GM23338 (cell line): ENCODE results near the gene ZFHX3. TPM values are rescaled to one million over a fixed set of nuclear protein-coding genes. Genes with fewer than 3 reads are reported as not detected.

Source experiments
- ATAC-seq: fragments of 200-7000 bp; cut with Tn5 transposase; 3 replicates; pipeline ENCODE4 v1.9.1; 2020
- DNase-seq: peaks from one replicate; pipeline ENCODE4 v3.0.0-alpha.2; 2015; ENCODE audit warnings: low spot score
- H2AFZ ChIP-seq: fragments of 200-600 bp; sonication (generic); 2 replicates; pipeline ENCODE4 v1.8.0; 2016; ENCODE audit warnings: antibody characterized with exemption, mild to moderate bottlenecking, moderate library complexity
- H3F3A ChIP-seq: fragments of 200-600 bp; sonication (generic); replicated peaks from 2 replicates; pipeline ENCODE4 v1.8.0; 2017; ENCODE audit warnings: antibody characterized with exemption, mixed run types, low read depth
- H3K27ac ChIP-seq: fragments of 200-600 bp; sonication (generic); 2 replicates; pipeline ENCODE4 v1.6.1; 2016; ENCODE audit warnings: low read depth
- H3K27me3 ChIP-seq: fragments of 200-600 bp; sonication (generic); 2 replicates; pipeline ENCODE4 v1.8.0; 2016; ENCODE audit warnings: mild to moderate bottlenecking, mixed run types, moderate library complexity; ENCODE audit not compliant: insufficient read depth
- H3K36me3 ChIP-seq: fragments of 200-600 bp; sonication (generic); 2 replicates; pipeline ENCODE4 v1.8.0; 2016; ENCODE audit warnings: mild to moderate bottlenecking; ENCODE audit not compliant: insufficient read depth
- H3K4me1 ChIP-seq: fragments of 200-600 bp; sonication (generic); 2 replicates; pipeline ENCODE4 v1.8.0; 2016; ENCODE audit warnings: mild to moderate bottlenecking, moderate library complexity; ENCODE audit not compliant: insufficient read depth
- H3K4me2 ChIP-seq: fragments of 200-600 bp; sonication (generic); 2 replicates; pipeline ENCODE4 v1.7.1; 2017; ENCODE audit warnings: mixed run types
- H3K4me3 ChIP-seq: fragments of 200-600 bp; sonication (generic); 2 replicates; pipeline ENCODE4 v1.6.1; 2016; ENCODE audit warnings: mixed run types
- H3K79me2 ChIP-seq: fragments of 200-600 bp; sonication (generic); replicated peaks from 2 replicates; pipeline ENCODE4 v1.8.0; 2017; ENCODE audit warnings: mild to moderate bottlenecking; ENCODE audit not compliant: insufficient read depth
- H3K9me2 ChIP-seq: fragments of 200-600 bp; sonication (generic); 2 replicates; pipeline ENCODE4 v1.8.0; 2017; ENCODE audit not compliant: insufficient read depth
- H4K20me1 ChIP-seq: fragments of 200-600 bp; sonication (generic); replicated peaks from 2 replicates; pipeline ENCODE4 v1.8.0; 2017; ENCODE audit warnings: mild to moderate bottlenecking; ENCODE audit not compliant: insufficient read depth
- H3K27ac Mint-ChIP-seq: 2 replicates; pipeline ENCODE4 v1.8.0; 2020; ENCODE audit warnings: inconsistent platforms, mild to moderate bottlenecking, moderate library complexity, mixed read lengths
- H3K27me3 Mint-ChIP-seq: 3 replicates; pipeline ENCODE4 v1.8.0; 2022; ENCODE audit warnings: low read depth, mild to moderate bottlenecking, moderate library complexity, mixed read lengths, inconsistent platforms; ENCODE audit not compliant: insufficient read depth, poor library complexity
- H3K36me3 Mint-ChIP-seq: 3 replicates; pipeline ENCODE4 v1.8.0; 2021; ENCODE audit warnings: low read depth, mild to moderate bottlenecking, inconsistent platforms, moderate library complexity, mixed read lengths
- H3K4me1 Mint-ChIP-seq: 3 replicates; pipeline ENCODE4 v1.8.0; 2020; ENCODE audit warnings: mild to moderate bottlenecking, inconsistent platforms, mixed read lengths
- H3K4me3 Mint-ChIP-seq: 3 replicates; pipeline ENCODE4 v1.8.0; 2021; ENCODE audit warnings: moderate library complexity, mild to moderate bottlenecking, inconsistent platforms, mixed read lengths
- H3K9me3 Mint-ChIP-seq: 3 replicates; pipeline ENCODE4 v1.8.0; 2020; ENCODE audit warnings: moderate library complexity, mild to moderate bottlenecking, inconsistent platforms, mixed read lengths
- CREB1 ChIP-seq: fragments of 250-450 bp; sonication (Bioruptor Pico); IDR thresholded peaks from 2 replicates; pipeline ENCODE4 v1.5.0; 2020; ENCODE audit warnings: low read depth, mild to moderate bottlenecking, moderate library complexity
- EZH2 ChIP-seq: fragments of 200-600 bp; sonication (generic); IDR thresholded peaks from one replicate; pipeline ENCODE4 v1.8.0; 2017; ENCODE audit warnings: antibody characterized with exemption, mild to moderate bottlenecking, low read depth; ENCODE audit not compliant: unreplicated experiment
- EZH2phosphoT487 ChIP-seq: fragments of 200-600 bp; sonication (generic); IDR thresholded peaks from one replicate; pipeline ENCODE4 v1.8.1; 2018; ENCODE audit warnings: antibody characterized with exemption; ENCODE audit not compliant: unreplicated experiment
- POLR2AphosphoS5 ChIP-seq: IDR thresholded peaks from 2 replicates; pipeline ENCODE4 v1.6.1; 2016; ENCODE audit warnings: antibody characterized with exemption, low read depth
- STAT1 ChIP-seq: IDR thresholded peaks from one replicate; pipeline ENCODE4 v1.6.1; 2016; ENCODE audit warnings: antibody characterized with exemption; ENCODE audit not compliant: unreplicated experiment
- ZNF114 ChIP-seq: fragments of 250-450 bp; sonication (Bioruptor Pico); IDR thresholded peaks from 2 replicates; pipeline ENCODE4 v1.5.0; 2020; ENCODE audit warnings: mild to moderate bottlenecking, moderate library complexity
- ZNF331 ChIP-seq: fragments of 250-450 bp; sonication (Bioruptor Pico); IDR thresholded peaks from 2 replicates; pipeline ENCODE4 v1.5.0; 2020; ENCODE audit warnings: low read depth, mild to moderate bottlenecking, moderate library complexity
- polyA plus RNA-seq: library from polyadenylated mRNA; unstranded; fragments of >200 nt; fragmentation: Nextera tagmentation; extraction: Ambion mirVana; gene quantifications from 2 replicates; pipeline ENCODE4 v1.2.1, GENCODE V29; 2016
- total RNA-seq: library from RNA; depleted of rRNA; stranded (reverse); fragments of >200 nt; shearing (Covaris generic); gene quantifications from 2 replicates; pipeline ENCODE4 v1.2.3, GENCODE V29; 2014
- TF ChIP-seq, protein P1 (sequence below): IDR thresholded peaks from one replicate; pipeline ENCODE4 v1.6.1; 2018; ENCODE audit warnings: antibody characterized with exemption; ENCODE audit not compliant: unreplicated experiment
- TF ChIP-seq, protein P2 (sequence below), 2 experiments: fragments of 200-600 bp in 1 of 2; sonication (generic) in 1 of 2; conservative IDR thresholded peaks; 2 replicates each; pipeline versions ENCODE4 v1.5.1 to v1.6.1; 2016 to 2017; ENCODE audit warnings: antibody characterized with exemption in 2 of 2, low read depth in 2 of 2, mild to moderate bottlenecking in 2 of 2, moderate library complexity in 1 of 2

The ZFHX3 gene
- total and polyA plus RNA-seq, 2 experiments from 2014 or later: 1.0 to 1.5 TPM

DNA sequence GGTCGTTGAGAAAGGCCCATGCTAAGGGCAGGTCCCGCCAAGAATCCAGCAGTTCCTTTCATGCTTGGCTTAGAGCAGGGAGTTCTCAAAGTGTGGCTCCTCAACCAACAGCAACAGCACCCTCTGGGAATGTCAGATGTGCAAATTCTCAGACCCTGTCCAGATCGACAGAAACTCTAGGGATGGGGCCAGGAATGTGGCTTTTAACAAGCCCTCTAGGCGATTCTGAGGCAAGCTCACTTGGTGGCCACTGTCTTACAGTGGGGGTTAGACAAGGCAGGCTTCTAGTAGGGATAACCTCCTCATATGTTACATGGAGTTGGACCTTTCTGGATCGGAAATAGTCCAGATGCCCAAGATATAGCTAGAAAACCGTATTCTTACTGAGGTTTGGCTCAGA is 144.8 kb downstream of the ZFHX3 start (continued):
- TF ChIP-seq CREB1 (CRISPR knock-in tag) (no peak), EZH2 (no peak), ZNF114 (CRISPR knock-in tag) (no peak)

DNA sequence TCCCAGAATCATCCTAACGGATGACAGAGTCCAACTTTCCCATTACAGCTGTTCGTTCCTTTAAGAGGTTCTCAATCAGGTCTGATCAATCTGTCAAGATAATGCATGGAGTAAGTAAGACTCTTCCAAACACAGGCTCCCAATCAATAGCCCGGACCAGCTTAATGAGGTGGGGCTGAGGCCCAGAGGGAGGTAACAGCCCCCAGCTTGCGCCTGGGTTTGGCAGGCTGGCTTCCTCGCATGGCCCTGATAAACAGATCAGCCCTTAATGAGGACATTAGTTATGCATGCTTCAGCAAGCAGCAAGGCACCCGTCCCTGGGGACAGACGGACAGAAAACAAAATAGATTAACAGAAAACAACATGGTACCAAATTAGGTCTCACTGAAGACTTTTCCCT is 145.7 kb downstream of the ZFHX3 start:
- Histone ChIP-seq H2AFZ (no peak overlapping the region), H3K9me2 (0 out of 2 replicates have a peak, but pooled peaks cover 3% of the 10 kb centered on the region), H3K4me2 (no peak overlapping the region), H3K4me3 (no peak overlapping the region), H3K27ac (no peak overlapping the region), H4K20me1 (no peaks in the 10 kb centered on the region), H3F3A (no peaks in the 10 kb centered on the region), H3K4me1 (no peaks in the 10 kb centered on the region), H3K27me3 (no peaks in the 10 kb centered on the region), H3K79me2 (no peaks in the 10 kb centered on the region), H3K36me3 (no peaks in the 10 kb centered on the region)
- Mint-ChIP-seq H3K36me3 (no peaks in the 10 kb centered on the region), H3K27ac (no peak overlapping the region), H3K4me3 (no peak overlapping the region), H3K9me3 (no peaks in the 10 kb centered on the region), H3K27me3 (peaks cover 5% of the 10 kb centered on the region), H3K4me1 (no peaks in the 10 kb centered on the region)
- DNase-seq (no peak), ATAC-seq (no peak)
- TF ChIP-seq CREB1 (CRISPR knock-in tag) (no peak), ZNF331 (CRISPR knock-in tag) (no peak), POLR2AphosphoS5 (no peak), STAT1 (no peak), EZH2phosphoT487 (no peak), ZNF114 (CRISPR knock-in tag) (no peak)
- TF ChIP-seq, protein P1, sequence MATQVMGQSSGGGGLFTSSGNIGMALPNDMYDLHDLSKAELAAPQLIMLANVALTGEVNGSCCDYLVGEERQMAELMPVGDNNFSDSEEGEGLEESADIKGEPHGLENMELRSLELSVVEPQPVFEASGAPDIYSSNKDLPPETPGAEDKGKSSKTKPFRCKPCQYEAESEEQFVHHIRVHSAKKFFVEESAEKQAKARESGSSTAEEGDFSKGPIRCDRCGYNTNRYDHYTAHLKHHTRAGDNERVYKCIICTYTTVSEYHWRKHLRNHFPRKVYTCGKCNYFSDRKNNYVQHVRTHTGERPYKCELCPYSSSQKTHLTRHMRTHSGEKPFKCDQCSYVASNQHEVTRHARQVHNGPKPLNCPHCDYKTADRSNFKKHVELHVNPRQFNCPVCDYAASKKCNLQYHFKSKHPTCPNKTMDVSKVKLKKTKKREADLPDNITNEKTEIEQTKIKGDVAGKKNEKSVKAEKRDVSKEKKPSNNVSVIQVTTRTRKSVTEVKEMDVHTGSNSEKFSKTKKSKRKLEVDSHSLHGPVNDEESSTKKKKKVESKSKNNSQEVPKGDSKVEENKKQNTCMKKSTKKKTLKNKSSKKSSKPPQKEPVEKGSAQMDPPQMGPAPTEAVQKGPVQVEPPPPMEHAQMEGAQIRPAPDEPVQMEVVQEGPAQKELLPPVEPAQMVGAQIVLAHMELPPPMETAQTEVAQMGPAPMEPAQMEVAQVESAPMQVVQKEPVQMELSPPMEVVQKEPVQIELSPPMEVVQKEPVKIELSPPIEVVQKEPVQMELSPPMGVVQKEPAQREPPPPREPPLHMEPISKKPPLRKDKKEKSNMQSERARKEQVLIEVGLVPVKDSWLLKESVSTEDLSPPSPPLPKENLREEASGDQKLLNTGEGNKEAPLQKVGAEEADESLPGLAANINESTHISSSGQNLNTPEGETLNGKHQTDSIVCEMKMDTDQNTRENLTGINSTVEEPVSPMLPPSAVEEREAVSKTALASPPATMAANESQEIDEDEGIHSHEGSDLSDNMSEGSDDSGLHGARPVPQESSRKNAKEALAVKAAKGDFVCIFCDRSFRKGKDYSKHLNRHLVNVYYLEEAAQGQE: no peak
- TF ChIP-seq, protein P2, sequence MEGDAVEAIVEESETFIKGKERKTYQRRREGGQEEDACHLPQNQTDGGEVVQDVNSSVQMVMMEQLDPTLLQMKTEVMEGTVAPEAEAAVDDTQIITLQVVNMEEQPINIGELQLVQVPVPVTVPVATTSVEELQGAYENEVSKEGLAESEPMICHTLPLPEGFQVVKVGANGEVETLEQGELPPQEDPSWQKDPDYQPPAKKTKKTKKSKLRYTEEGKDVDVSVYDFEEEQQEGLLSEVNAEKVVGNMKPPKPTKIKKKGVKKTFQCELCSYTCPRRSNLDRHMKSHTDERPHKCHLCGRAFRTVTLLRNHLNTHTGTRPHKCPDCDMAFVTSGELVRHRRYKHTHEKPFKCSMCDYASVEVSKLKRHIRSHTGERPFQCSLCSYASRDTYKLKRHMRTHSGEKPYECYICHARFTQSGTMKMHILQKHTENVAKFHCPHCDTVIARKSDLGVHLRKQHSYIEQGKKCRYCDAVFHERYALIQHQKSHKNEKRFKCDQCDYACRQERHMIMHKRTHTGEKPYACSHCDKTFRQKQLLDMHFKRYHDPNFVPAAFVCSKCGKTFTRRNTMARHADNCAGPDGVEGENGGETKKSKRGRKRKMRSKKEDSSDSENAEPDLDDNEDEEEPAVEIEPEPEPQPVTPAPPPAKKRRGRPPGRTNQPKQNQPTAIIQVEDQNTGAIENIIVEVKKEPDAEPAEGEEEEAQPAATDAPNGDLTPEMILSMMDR (conservative IDR thresholded peaks at IDR 0.05; ENCODE audit: low read depth in 2 of 2): no peak
